Uterus (tissue), 2 donors: ENCODE results near the gene PKD1.

Experiments
- POLR2A ChIP-seq, 2 donors: fragments of 450-650 bp; IDR thresholded peaks; one replicate each; pipeline ENCODE4 v1.6.1; 2016; ENCODE audit warnings: antibody characterized with exemption in 2 of 2, mild to moderate bottlenecking in 1 of 2, moderate library complexity in 1 of 2
- TF ChIP-seq, protein P1 (sequence below), 4 experiments: fragments of 200-600 bp in 2 of 4; fragments of 450-650 bp in 2 of 4; sonication (generic) in 2 of 4; IDR thresholded peaks; one replicate each; pipeline ENCODE4 v1.5.1; 2016 to 2019; ENCODE audit warnings: antibody characterized with exemption in 4 of 4, mild to moderate bottlenecking in 2 of 4, moderate library complexity in 1 of 4

DNA sequence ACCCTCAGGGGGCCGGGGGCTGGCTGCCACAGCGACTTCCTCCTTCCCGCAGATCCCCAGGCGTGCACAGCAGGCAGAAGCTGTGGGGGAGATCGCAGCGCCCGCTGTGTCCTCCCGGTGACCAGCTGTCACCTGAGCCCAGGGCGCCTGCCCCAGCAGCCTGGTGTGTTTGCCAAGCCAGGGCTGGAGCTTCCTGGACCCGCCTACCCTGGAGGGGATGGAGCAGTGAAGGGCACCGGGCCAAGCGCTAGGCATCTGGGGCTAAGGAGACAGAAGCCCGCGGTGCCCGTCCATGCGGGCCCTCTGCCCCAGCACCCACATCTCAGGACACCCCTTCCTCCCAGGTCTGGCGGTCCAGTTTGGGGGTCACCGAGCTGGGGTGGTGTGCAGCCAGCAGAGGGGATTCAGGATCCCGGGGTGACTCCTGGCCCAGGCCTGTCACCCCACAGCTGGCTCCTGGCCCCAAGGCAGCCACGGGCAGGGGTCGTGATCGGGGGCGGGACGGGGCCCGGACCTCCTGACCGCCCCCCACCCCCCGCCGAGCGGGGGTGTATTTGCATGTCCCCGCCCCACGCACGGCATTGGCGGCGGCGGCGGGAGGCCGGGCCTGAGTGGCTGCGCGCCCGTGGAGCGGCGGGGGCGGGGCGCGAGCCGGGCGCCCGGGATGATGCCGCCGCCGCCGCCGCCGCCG lies 12.4 kb upstream of the PKD1 start, which contains the start of gene RAB26:
- TF ChIP-seq POLR2A (IDR thresholded peaks at IDR 0.05), result no peak
- TF ChIP-seq, protein P1, sequence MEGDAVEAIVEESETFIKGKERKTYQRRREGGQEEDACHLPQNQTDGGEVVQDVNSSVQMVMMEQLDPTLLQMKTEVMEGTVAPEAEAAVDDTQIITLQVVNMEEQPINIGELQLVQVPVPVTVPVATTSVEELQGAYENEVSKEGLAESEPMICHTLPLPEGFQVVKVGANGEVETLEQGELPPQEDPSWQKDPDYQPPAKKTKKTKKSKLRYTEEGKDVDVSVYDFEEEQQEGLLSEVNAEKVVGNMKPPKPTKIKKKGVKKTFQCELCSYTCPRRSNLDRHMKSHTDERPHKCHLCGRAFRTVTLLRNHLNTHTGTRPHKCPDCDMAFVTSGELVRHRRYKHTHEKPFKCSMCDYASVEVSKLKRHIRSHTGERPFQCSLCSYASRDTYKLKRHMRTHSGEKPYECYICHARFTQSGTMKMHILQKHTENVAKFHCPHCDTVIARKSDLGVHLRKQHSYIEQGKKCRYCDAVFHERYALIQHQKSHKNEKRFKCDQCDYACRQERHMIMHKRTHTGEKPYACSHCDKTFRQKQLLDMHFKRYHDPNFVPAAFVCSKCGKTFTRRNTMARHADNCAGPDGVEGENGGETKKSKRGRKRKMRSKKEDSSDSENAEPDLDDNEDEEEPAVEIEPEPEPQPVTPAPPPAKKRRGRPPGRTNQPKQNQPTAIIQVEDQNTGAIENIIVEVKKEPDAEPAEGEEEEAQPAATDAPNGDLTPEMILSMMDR (IDR thresholded peaks at IDR 0.05), result peak in 1 of 4 experiments; percentile 19
